ENCODE data around the gene IDS.

IDS gene

GRCh38 chrX:149497054-149497453, 8.1 kb downstream of the IDS start:
- Histone ChIP-seq H3K27me3 (ENCODE audit: insufficient read depth, poor library complexity, severe bottlenecking) (no peaks in the 10 kb centered on the region), H3K27ac (replicated peaks) (no peak overlapping the region), H3K4me3 (replicated peaks; ENCODE audit: insufficient read depth, low read length) (no peak overlapping the region)
- no peak for DNase-seq (ENCODE audit: low read depth in 1 of 2, low spot score in 1 of 2)
- TF ChIP-seq REST (IDR thresholded peaks at IDR 0.05; ENCODE audit: insufficient replicate concordance, low read depth) (no peak), GABPA (IDR thresholded peaks at IDR 0.05; ENCODE audit: low read depth) (no peak), POLR2AphosphoS5 (IDR thresholded peaks at IDR 0.05; ENCODE audit: low read depth) (no peak), SPI1 (IDR thresholded peaks at IDR 0.05; ENCODE audit: borderline replicate concordance, low read depth) (no peak)
- TF ChIP-seq, protein P1, sequence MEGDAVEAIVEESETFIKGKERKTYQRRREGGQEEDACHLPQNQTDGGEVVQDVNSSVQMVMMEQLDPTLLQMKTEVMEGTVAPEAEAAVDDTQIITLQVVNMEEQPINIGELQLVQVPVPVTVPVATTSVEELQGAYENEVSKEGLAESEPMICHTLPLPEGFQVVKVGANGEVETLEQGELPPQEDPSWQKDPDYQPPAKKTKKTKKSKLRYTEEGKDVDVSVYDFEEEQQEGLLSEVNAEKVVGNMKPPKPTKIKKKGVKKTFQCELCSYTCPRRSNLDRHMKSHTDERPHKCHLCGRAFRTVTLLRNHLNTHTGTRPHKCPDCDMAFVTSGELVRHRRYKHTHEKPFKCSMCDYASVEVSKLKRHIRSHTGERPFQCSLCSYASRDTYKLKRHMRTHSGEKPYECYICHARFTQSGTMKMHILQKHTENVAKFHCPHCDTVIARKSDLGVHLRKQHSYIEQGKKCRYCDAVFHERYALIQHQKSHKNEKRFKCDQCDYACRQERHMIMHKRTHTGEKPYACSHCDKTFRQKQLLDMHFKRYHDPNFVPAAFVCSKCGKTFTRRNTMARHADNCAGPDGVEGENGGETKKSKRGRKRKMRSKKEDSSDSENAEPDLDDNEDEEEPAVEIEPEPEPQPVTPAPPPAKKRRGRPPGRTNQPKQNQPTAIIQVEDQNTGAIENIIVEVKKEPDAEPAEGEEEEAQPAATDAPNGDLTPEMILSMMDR (IDR thresholded peaks at IDR 0.05; ENCODE audit: insufficient read depth, low read length) = no peak

- DNase-seq (ENCODE audit: low read depth in 1 of 2, low spot score in 1 of 2) = no peak
Measured at GRCh38 chrX:149495573-149496071, 9.5 kb downstream of the IDS start.

DNA sequence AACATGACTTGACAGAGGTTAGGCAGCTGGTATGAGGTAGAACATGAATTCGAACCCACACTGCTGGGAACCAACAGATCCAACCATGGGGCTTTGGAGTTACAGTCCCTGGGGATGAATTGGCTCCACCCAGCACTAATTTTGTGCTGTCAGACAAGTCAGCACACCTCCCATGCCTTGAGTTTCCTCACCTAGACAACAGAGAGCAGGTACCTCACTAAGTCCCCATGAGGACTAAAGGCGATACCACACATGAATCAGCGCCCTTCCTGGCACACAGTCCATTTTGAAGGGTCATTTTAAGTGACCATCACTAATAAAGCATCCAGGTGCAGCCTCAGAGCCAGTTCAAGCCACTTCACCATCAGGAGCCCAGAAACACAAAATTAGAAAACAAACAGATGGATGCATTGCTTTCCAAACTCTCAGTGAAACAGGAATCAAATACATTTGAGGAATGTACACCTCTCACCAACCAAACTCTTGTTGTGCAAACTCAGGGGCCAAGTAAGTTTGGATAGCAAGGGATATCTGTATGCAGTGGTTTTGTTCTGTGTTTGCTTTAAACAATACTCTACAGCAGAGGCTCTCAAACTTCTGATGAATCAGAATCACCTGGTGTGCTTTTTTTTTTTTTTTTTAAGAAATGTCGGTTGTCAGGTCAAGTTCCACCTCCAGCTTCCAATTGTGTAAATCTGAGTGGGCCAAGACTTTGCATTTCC, 10.1 kb downstream of the IDS start:
- TF ChIP-seq SPI1 (IDR thresholded peaks at IDR 0.05; ENCODE audit: borderline replicate concordance, low read depth) (no peak), GABPA (IDR thresholded peaks at IDR 0.05; ENCODE audit: low read depth) (no peak), REST (IDR thresholded peaks at IDR 0.05; ENCODE audit: insufficient replicate concordance, low read depth) (no peak), POLR2AphosphoS5 (IDR thresholded peaks at IDR 0.05; ENCODE audit: low read depth) (no peak)
- TF ChIP-seq, protein P1 (IDR thresholded peaks at IDR 0.05; ENCODE audit: insufficient read depth, low read length) = no peak
- Histone ChIP-seq H3K27me3 (ENCODE audit: insufficient read depth, poor library complexity, severe bottlenecking) (no peaks in the 10 kb centered on the region), H3K4me3 (replicated peaks; ENCODE audit: insufficient read depth, low read length) (no peak overlapping the region), H3K27ac (replicated peaks) (no peak overlapping the region)
- no peak for DNase-seq (ENCODE audit: low read depth in 1 of 2, low spot score in 1 of 2)

More at GRCh38 chrX:149495573-149496071, 9.5 kb downstream of the IDS start:
- Histone ChIP-seq H3K27me3 (ENCODE audit: insufficient read depth, poor library complexity, severe bottlenecking) (no peaks in the 10 kb centered on the region), H3K4me3 (replicated peaks; ENCODE audit: insufficient read depth, low read length) (no peak overlapping the region), H3K27ac (replicated peaks) (no peak overlapping the region)
- no peak for TF ChIP-seq SPI1 (IDR thresholded peaks at IDR 0.05; ENCODE audit: borderline replicate concordance, low read depth)
- TF ChIP-seq POLR2AphosphoS5 (IDR thresholded peaks at IDR 0.05; ENCODE audit: low read depth) = no peak
- TF ChIP-seq REST (IDR thresholded peaks at IDR 0.05; ENCODE audit: insufficient replicate concordance, low read depth) = no peak
- TF ChIP-seq GABPA (IDR thresholded peaks at IDR 0.05; ENCODE audit: low read depth) = no peak
- TF ChIP-seq, protein P1 (IDR thresholded peaks at IDR 0.05; ENCODE audit: insufficient read depth, low read length) = no peak

Data from HL-60 (cell line).